ENCODE data around the gene ZNF688. TPM values are rescaled to one million over a fixed set of nuclear protein-coding genes. Genes with fewer than 3 reads are reported as not detected.

Gene ZNF688
- total and polyA plus RNA-seq, 4 donors = 3.4 to 8.9 (median 4.8) TPM

DNA sequence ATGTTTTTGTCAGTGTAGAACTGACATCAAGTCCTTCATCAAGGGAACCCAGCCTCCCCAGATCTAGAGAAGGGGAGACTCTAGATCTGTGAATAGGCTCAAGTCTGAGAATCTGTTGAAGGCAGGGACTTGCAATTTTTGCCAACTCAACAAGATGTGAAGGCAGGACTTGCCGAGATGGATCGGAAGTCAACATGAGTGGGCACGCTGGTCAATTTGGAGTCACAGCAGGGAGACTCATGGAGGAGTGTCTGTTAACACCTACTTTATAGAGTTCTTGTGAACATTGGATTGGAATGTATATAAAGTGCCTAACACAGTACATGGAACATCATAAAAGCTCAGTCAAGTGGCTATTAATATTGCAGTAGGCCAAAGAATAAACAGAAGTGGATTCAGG, 28.7 kb upstream of the ZNF688 start:
- WGBS = 93% methylated on average over 3 of the region's 3 CpGs

DNA sequence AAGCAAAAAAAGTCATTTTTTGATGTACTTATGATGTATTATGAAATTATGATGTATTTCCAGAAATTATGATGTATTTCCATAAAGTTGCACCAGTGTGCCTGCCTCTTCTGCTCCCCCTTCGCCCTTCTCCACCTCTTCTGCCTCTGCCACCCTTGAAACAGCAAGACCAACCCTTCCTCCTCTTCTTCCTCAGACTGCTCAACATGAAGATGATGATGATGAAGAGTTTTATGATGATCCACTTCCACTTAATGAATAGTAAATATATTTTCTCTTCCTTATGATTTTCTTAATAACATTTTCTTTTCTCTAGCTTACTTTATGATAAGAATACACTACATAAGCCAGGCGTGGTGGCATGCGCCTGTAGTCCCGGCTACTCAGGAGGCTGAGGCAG, 21.4 kb upstream of the ZNF688 start:
- no peak for DNase-seq (ENCODE audit: low spot score)
- Histone ChIP-seq H3K27me3 (ENCODE audit: control insufficient read depth in 4 of 4, insufficient read depth in 4 of 4, low read length in 3 of 4) (no peaks in the 10 kb centered on the region), H3K4me3 (ENCODE audit: low read depth in 1 of 3, low read length in 3 of 3) (no peak overlapping the region), H3K36me3 (ENCODE audit: control insufficient read depth in 4 of 4, insufficient read depth in 3 of 4, low read depth in 1 of 4, low read length in 3 of 4) (no peaks in the 10 kb centered on the region), H3K4me1 (ENCODE audit: control insufficient read depth in 4 of 4, insufficient read depth in 4 of 4, low read length in 3 of 4) (no peaks in the 10 kb centered on the region), H3K27ac (ENCODE audit: low read depth in 1 of 2, low read length in 2 of 2) (no peak overlapping the region), H3K9ac (ENCODE audit: low read depth in 1 of 2, low read length in 2 of 2) (no peak overlapping the region), H3K9me3 (ENCODE audit: control insufficient read depth in 4 of 4, low read length in 3 of 4) (no peaks in the 10 kb centered on the region)
- 96% methylated on average over 4 of the region's 4 CpGs for WGBS
- TF ChIP-seq, protein P1, sequence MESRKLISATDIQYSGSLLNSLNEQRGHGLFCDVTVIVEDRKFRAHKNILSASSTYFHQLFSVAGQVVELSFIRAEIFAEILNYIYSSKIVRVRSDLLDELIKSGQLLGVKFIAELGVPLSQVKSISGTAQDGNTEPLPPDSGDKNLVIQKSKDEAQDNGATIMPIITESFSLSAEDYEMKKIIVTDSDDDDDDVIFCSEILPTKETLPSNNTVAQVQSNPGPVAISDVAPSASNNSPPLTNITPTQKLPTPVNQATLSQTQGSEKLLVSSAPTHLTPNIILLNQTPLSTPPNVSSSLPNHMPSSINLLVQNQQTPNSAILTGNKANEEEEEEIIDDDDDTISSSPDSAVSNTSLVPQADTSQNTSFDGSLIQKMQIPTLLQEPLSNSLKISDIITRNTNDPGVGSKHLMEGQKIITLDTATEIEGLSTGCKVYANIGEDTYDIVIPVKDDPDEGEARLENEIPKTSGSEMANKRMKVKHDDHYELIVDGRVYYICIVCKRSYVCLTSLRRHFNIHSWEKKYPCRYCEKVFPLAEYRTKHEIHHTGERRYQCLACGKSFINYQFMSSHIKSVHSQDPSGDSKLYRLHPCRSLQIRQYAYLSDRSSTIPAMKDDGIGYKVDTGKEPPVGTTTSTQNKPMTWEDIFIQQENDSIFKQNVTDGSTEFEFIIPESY (IDR thresholded peaks at IDR 0.05) = no peak
- TF ChIP-seq FOXA1 (IDR thresholded peaks at IDR 0.05) (no peak), JUND (IDR thresholded peaks at IDR 0.05) (no peak), HNF4A (conservative IDR thresholded peaks at IDR 0.05) (no peak), NR2F2 (IDR thresholded peaks at IDR 0.05) (no peak), EGR1 (IDR thresholded peaks at IDR 0.05; ENCODE audit: low read depth in 2 of 2) (no peak), RAD21 (IDR thresholded peaks at IDR 0.05) (no peak)
- TF ChIP-seq, protein P2, sequence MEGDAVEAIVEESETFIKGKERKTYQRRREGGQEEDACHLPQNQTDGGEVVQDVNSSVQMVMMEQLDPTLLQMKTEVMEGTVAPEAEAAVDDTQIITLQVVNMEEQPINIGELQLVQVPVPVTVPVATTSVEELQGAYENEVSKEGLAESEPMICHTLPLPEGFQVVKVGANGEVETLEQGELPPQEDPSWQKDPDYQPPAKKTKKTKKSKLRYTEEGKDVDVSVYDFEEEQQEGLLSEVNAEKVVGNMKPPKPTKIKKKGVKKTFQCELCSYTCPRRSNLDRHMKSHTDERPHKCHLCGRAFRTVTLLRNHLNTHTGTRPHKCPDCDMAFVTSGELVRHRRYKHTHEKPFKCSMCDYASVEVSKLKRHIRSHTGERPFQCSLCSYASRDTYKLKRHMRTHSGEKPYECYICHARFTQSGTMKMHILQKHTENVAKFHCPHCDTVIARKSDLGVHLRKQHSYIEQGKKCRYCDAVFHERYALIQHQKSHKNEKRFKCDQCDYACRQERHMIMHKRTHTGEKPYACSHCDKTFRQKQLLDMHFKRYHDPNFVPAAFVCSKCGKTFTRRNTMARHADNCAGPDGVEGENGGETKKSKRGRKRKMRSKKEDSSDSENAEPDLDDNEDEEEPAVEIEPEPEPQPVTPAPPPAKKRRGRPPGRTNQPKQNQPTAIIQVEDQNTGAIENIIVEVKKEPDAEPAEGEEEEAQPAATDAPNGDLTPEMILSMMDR (IDR thresholded peaks at IDR 0.05; ENCODE audit: low read depth, low read length, missing input control) = no peak
- TF ChIP-seq, protein P3, sequence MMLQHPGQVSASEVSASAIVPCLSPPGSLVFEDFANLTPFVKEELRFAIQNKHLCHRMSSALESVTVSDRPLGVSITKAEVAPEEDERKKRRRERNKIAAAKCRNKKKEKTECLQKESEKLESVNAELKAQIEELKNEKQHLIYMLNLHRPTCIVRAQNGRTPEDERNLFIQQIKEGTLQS (IDR thresholded peaks at IDR 0.05) = no peak
- TF ChIP-seq, protein P4, sequence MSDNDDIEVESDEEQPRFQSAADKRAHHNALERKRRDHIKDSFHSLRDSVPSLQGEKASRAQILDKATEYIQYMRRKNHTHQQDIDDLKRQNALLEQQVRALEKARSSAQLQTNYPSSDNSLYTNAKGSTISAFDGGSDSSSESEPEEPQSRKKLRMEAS (IDR thresholded peaks at IDR 0.05) = no peak

More for the DNA sequence above, 28.7 kb upstream of the ZNF688 start:
- peaks cover 12 to 29% (median 25%) of the 10 kb centered on the region in 4 donors for H3K4me1 ChIP-seq (ENCODE audit: control insufficient read depth in 4 of 4, insufficient read depth in 4 of 4, low read length in 3 of 4)
- H3K36me3 ChIP-seq (ENCODE audit: control insufficient read depth in 4 of 4, insufficient read depth in 3 of 4, low read depth in 1 of 4, low read length in 3 of 4) = peaks cover 2 to 7% (median 3%) of the 10 kb centered on the region in 4 donors
- no peak overlapping the region for H3K4me3 ChIP-seq (ENCODE audit: low read depth in 1 of 3, low read length in 3 of 3)
- no peak overlapping the region for H3K27ac ChIP-seq (ENCODE audit: low read depth in 1 of 2, low read length in 2 of 2)
- no peaks in the 10 kb centered on the region for H3K27me3 ChIP-seq (ENCODE audit: control insufficient read depth in 4 of 4, insufficient read depth in 4 of 4, low read length in 3 of 4)
- no peak for DNase-seq (ENCODE audit: low spot score)
- H3K9me3 ChIP-seq (ENCODE audit: control insufficient read depth in 4 of 4, low read length in 3 of 4) = no peaks in the 10 kb centered on the region
- no peak for TF ChIP-seq EGR1 (IDR thresholded peaks at IDR 0.05; ENCODE audit: low read depth in 2 of 2)
- no peak for TF ChIP-seq GABPA (IDR thresholded peaks at IDR 0.05 in 1 of 2, conservative IDR thresholded peaks at IDR 0.05 in 1 of 2)
- no peak for TF ChIP-seq RXRA (IDR thresholded peaks at IDR 0.05)
- TF ChIP-seq, protein P5, sequence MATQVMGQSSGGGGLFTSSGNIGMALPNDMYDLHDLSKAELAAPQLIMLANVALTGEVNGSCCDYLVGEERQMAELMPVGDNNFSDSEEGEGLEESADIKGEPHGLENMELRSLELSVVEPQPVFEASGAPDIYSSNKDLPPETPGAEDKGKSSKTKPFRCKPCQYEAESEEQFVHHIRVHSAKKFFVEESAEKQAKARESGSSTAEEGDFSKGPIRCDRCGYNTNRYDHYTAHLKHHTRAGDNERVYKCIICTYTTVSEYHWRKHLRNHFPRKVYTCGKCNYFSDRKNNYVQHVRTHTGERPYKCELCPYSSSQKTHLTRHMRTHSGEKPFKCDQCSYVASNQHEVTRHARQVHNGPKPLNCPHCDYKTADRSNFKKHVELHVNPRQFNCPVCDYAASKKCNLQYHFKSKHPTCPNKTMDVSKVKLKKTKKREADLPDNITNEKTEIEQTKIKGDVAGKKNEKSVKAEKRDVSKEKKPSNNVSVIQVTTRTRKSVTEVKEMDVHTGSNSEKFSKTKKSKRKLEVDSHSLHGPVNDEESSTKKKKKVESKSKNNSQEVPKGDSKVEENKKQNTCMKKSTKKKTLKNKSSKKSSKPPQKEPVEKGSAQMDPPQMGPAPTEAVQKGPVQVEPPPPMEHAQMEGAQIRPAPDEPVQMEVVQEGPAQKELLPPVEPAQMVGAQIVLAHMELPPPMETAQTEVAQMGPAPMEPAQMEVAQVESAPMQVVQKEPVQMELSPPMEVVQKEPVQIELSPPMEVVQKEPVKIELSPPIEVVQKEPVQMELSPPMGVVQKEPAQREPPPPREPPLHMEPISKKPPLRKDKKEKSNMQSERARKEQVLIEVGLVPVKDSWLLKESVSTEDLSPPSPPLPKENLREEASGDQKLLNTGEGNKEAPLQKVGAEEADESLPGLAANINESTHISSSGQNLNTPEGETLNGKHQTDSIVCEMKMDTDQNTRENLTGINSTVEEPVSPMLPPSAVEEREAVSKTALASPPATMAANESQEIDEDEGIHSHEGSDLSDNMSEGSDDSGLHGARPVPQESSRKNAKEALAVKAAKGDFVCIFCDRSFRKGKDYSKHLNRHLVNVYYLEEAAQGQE (IDR thresholded peaks at IDR 0.05) = no peak
- no peak for TF ChIP-seq HNF4G (IDR thresholded peaks at IDR 0.05)
- no peak for TF ChIP-seq YY1 (IDR thresholded peaks at IDR 0.05)
- TF ChIP-seq, protein P3 (IDR thresholded peaks at IDR 0.05) = no peak
- TF ChIP-seq, protein P2 (IDR thresholded peaks at IDR 0.05; ENCODE audit: low read depth, low read length, missing input control) = no peak
- no peak for TF ChIP-seq JUND (IDR thresholded peaks at IDR 0.05)
- TF ChIP-seq NR2F2 (IDR thresholded peaks at IDR 0.05) = no peak
- TF ChIP-seq, protein P1 (IDR thresholded peaks at IDR 0.05) = no peak
- TF ChIP-seq SP1 (IDR thresholded peaks at IDR 0.05) = no peak
- TF ChIP-seq HNF4A (conservative IDR thresholded peaks at IDR 0.05) = no peak
- no peak overlapping the region for H3K9ac ChIP-seq (ENCODE audit: low read depth in 1 of 2, low read length in 2 of 2)

Data from liver (tissue), 9 donors.